Ishikawa (cell line): ENCODE measurements around the gene ZNF532.

ENCODE experiments used
- NFIC ChIP-seq: IDR thresholded peaks from 2 replicates; pipeline ENCODE4 v1.6.1; 2012
- RAD21 ChIP-seq: IDR thresholded peaks from 2 replicates; pipeline ENCODE4 v1.6.1; 2012; ENCODE audit warnings: low read depth

GRCh38 chr18:58996131-58996641 lies 131.5 kb downstream of the ZNF532 start:
- TF ChIP-seq RAD21 (no peak), NFIC (no peak)
